ENCODE results near the gene SVIL.

GRCh38 chr10:29539412-29539811 lies 95.4 kb downstream of the SVIL start:
- no peak for TF ChIP-seq CTCF (IDR thresholded peaks at IDR 0.05)
- peak; percentile 29 for TF ChIP-seq POLR2AphosphoS5 (IDR thresholded peaks at IDR 0.05)
- no peak for TF ChIP-seq POLR2A (IDR thresholded peaks at IDR 0.05)
